ENCODE measurements around the gene CTDSPL. TPM values are rescaled to one million over a fixed set of nuclear protein-coding genes. Genes with fewer than 3 reads are reported as not detected.
A peak's percentile ranks its signal among the peaks of the same experiment; 100 is the strongest.

Gene CTDSPL
- total RNA-seq, 2 experiments from 2014 or later = 1.3 to 2.1 TPM

- DNase-seq (no peak), ATAC-seq (ENCODE audit: low read depth) (no peak)
- H3K4me1 Mint-ChIP-seq = no peaks in the 10 kb centered on the region
- H3K9me3 Mint-ChIP-seq = no peaks in the 10 kb centered on the region
- no peak overlapping the region for H3K27ac Mint-ChIP-seq
- POLR2A ChIA-PET = no interaction called here
- H3K36me3 Mint-ChIP-seq = no peaks in the 10 kb centered on the region
- no peak overlapping the region for H3K4me3 Mint-ChIP-seq
- H3K27me3 Mint-ChIP-seq = peaks cover 24% of the 10 kb centered on the region
Observed at GRCh38 chr3:37832480-37832879, 29.2 kb upstream of the CTDSPL start.

GRCh38 chr3:37833302-37834186 lies 28.1 kb upstream of the CTDSPL start:
- Mint-ChIP-seq H3K9me3 (no peaks in the 10 kb centered on the region), H3K4me3 (no peak overlapping the region), H3K27ac (no peak overlapping the region), H3K4me1 (no peaks in the 10 kb centered on the region), H3K27me3 (peaks cover 15% of the 10 kb centered on the region), H3K36me3 (no peaks in the 10 kb centered on the region)
- ATAC-seq (ENCODE audit: low read depth) (no peak), DNase-seq (no peak)
- POLR2A ChIA-PET = no interaction called here

GRCh38 chr3:37836589-37836988 lies 25.1 kb upstream of the CTDSPL start:
- ATAC-seq (ENCODE audit: low read depth) (no peak), DNase-seq (no peak)
- no peaks in the 10 kb centered on the region for H3K9me3 Mint-ChIP-seq
- H3K4me3 Mint-ChIP-seq = no peak overlapping the region
- POLR2A ChIA-PET = no interaction called here
- H3K27me3 Mint-ChIP-seq = peaks cover 23% of the 10 kb centered on the region
- no peaks in the 10 kb centered on the region for H3K4me1 Mint-ChIP-seq
- H3K36me3 Mint-ChIP-seq = no peaks in the 10 kb centered on the region
- H3K27ac Mint-ChIP-seq = no peak overlapping the region

GRCh38 chr3:37847689-37848088 lies 14.0 kb upstream of the CTDSPL start:
- no peak overlapping the region for H3K27ac Mint-ChIP-seq
- ATAC-seq (ENCODE audit: low read depth) (no peak), DNase-seq (no peak)
- H3K4me1 Mint-ChIP-seq = no peaks in the 10 kb centered on the region
- POLR2A ChIA-PET = no interaction called here
- peaks cover 4% of the 10 kb centered on the region for H3K9me3 Mint-ChIP-seq
- H3K4me3 Mint-ChIP-seq = no peak overlapping the region
- no peaks in the 10 kb centered on the region for H3K36me3 Mint-ChIP-seq
- H3K27me3 Mint-ChIP-seq = peaks cover 23% of the 10 kb centered on the region

- Mint-ChIP-seq H3K36me3 (no peaks in the 10 kb centered on the region), H3K27me3 (peaks cover 18% of the 10 kb centered on the region), H3K4me3 (no peak overlapping the region), H3K9me3 (no peaks in the 10 kb centered on the region), H3K4me1 (no peaks in the 10 kb centered on the region), H3K27ac (no peak overlapping the region)
- POLR2A ChIA-PET = no interaction called here
- DNase-seq (no peak), ATAC-seq (ENCODE audit: low read depth) (no peak)
Observed at GRCh38 chr3:37849146-37849923, 12.3 kb upstream of the CTDSPL start.

GRCh38 chr3:37852097-37852496 lies 9.6 kb upstream of the CTDSPL start:
- Mint-ChIP-seq H3K27ac (no peak overlapping the region), H3K4me3 (no peak overlapping the region), H3K27me3 (peaks cover 6% of the 10 kb centered on the region), H3K9me3 (no peaks in the 10 kb centered on the region), H3K36me3 (no peaks in the 10 kb centered on the region), H3K4me1 (no peaks in the 10 kb centered on the region)
- no peak for DNase-seq
- POLR2A ChIA-PET = no interaction called here
- no peak for ATAC-seq (ENCODE audit: low read depth)

- no peak overlapping the region for H3K4me3 Mint-ChIP-seq
- H3K27ac Mint-ChIP-seq = no peak overlapping the region
- H3K36me3 Mint-ChIP-seq = no peaks in the 10 kb centered on the region
- POLR2A ChIA-PET = no interaction called here
- DNase-seq = no peak
- H3K27me3 Mint-ChIP-seq = peaks cover 6% of the 10 kb centered on the region
- no peaks in the 10 kb centered on the region for H3K9me3 Mint-ChIP-seq
- no peaks in the 10 kb centered on the region for H3K4me1 Mint-ChIP-seq
- ATAC-seq (ENCODE audit: low read depth) = no peak
Observed at GRCh38 chr3:37852771-37853170, 8.9 kb upstream of the CTDSPL start.

GRCh38 chr3:37853691-37854413 lies 7.8 kb upstream of the CTDSPL start:
- Mint-ChIP-seq H3K9me3 (no peaks in the 10 kb centered on the region), H3K4me3 (no peak overlapping the region), H3K4me1 (no peaks in the 10 kb centered on the region), H3K27ac (no peak overlapping the region), H3K27me3 (peaks cover 5% of the 10 kb centered on the region), H3K36me3 (no peaks in the 10 kb centered on the region)
- DNase-seq = no peak
- ATAC-seq (ENCODE audit: low read depth) = no peak
- POLR2A ChIA-PET = no interaction called here

- POLR2A ChIA-PET = interaction anchor here (0.8 to 1.5 kb wide), 2 partner anchors 112 to 139 kb away, joined by 3 read pairs; no protein-coding TSS in a partner anchor
- Mint-ChIP-seq H3K27ac (no peak overlapping the region), H3K4me3 (no peak overlapping the region), H3K36me3 (no peaks in the 10 kb centered on the region), H3K27me3 (peaks cover 9% of the 10 kb centered on the region), H3K9me3 (no peaks in the 10 kb centered on the region), H3K4me1 (peaks cover 2% of the 10 kb centered on the region)
- DNase-seq (peak; percentile 82), ATAC-seq (ENCODE audit: low read depth) (no peak)
Observed at GRCh38 chr3:37855363-37855970, 6.2 kb upstream of the CTDSPL start.

GRCh38 chr3:37856381-37856780 lies 5.3 kb upstream of the CTDSPL start:
- Mint-ChIP-seq H3K36me3 (no peaks in the 10 kb centered on the region), H3K9me3 (no peaks in the 10 kb centered on the region), H3K27ac (no peak overlapping the region), H3K4me1 (peaks cover 7% of the 10 kb centered on the region), H3K27me3 (peaks cover 18% of the 10 kb centered on the region), H3K4me3 (no peak overlapping the region)
- POLR2A ChIA-PET = interaction anchor here (1.5 kb wide), 1 partner anchor 138 kb away, joined by 3 read pairs; no protein-coding TSS in a partner anchor
- no peak for DNase-seq
- no peak for ATAC-seq (ENCODE audit: low read depth)

- no peak overlapping the region for H3K4me3 Mint-ChIP-seq
- H3K36me3 Mint-ChIP-seq = no peaks in the 10 kb centered on the region
- no peak for ATAC-seq (ENCODE audit: low read depth)
- no peak for DNase-seq
- peaks cover 33% of the 10 kb centered on the region for H3K27me3 Mint-ChIP-seq
- peaks cover 12% of the 10 kb centered on the region for H3K4me1 Mint-ChIP-seq
- POLR2A ChIA-PET = no interaction called here
- H3K9me3 Mint-ChIP-seq = no peaks in the 10 kb centered on the region
- H3K27ac Mint-ChIP-seq = no peak overlapping the region
Observed at GRCh38 chr3:37858742-37859141, 2.9 kb upstream of the CTDSPL start.

GRCh38 chr3:37859354-37859753 lies 2.3 kb upstream of the CTDSPL start:
- POLR2A ChIA-PET = no interaction called here
- Mint-ChIP-seq H3K4me3 (no peak overlapping the region), H3K36me3 (no peaks in the 10 kb centered on the region), H3K9me3 (no peaks in the 10 kb centered on the region), H3K4me1 (peaks cover 12% of the 10 kb centered on the region), H3K27me3 (peaks cover 39% of the 10 kb centered on the region), H3K27ac (no peak overlapping the region)
- DNase-seq = no peak
- no peak for ATAC-seq (ENCODE audit: low read depth)

- POLR2A ChIA-PET = no interaction called here
- DNase-seq = no peak
- no peak overlapping the region for H3K27ac Mint-ChIP-seq
- H3K36me3 Mint-ChIP-seq = no peaks in the 10 kb centered on the region
- peaks cover 41% of the 10 kb centered on the region for H3K27me3 Mint-ChIP-seq
- peak overlapping the region; percentile 47 for H3K4me3 Mint-ChIP-seq
- H3K4me1 Mint-ChIP-seq = peaks cover 12% of the 10 kb centered on the region
- no peaks in the 10 kb centered on the region for H3K9me3 Mint-ChIP-seq
- no peak for ATAC-seq (ENCODE audit: low read depth)
Observed at GRCh38 chr3:37859908-37860199, 1.8 kb upstream of the CTDSPL start.
